ENCODE measurements around the gene SOCS4. TPM values are rescaled to one million over a fixed set of nuclear protein-coding genes. Genes with fewer than 3 reads are reported as not detected.

The SOCS4 gene
- total and polyA plus RNA-seq, 2 of the 13 experiments (the other 11 are each of a cell fraction or from before 2014, with no cell fraction given), result 4.0 to 10.0 TPM

DNA sequence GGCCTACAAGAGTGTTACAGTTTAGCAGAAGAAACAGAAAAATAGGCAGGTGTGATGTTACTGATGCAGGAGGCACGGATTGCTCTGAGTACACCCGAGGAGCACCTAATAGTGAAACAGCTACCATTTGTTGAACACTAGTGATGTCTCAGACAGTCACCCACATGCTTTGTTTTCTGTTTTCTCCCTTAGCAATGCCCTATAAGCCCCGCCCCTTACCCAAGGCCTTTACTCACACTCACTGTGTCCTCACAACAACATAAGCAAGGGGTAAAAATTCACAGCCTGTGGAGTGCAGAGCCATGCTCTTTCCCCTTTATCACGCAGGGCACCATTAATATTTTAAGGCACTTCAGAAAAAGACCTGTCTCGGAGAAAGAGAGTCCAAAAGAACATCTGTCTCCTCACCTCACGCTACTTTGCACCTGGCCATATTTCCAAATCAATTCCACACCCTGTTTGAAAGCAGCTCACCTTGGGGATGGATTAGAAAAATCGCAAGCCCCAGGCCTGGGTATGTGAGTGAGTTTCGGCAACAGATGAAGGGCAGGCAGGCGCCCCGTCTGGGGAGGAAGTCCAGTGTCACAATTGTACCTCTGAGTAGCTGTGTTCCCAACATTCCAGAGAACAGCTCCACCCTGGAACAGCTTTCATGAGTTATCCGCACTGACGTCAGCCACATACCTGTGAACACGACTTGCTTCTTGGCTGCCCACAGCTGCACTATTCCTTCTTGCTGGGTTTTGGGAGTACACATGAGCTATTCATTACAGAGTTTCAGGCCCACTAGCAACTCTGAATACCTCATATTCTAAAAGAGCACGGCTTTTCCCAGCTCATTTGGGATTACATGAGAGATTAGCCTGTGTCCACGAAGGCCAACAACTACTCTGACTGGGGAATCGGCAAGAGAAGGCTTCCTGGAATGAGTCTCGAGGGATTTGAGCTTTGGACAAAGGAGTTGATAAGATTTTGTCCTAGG is 50.4 kb downstream of the SOCS4 start (continued):
- TF ChIP-seq, protein P1, sequence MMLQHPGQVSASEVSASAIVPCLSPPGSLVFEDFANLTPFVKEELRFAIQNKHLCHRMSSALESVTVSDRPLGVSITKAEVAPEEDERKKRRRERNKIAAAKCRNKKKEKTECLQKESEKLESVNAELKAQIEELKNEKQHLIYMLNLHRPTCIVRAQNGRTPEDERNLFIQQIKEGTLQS (CRISPR knock-in tag; IDR thresholded peaks at IDR 0.05), result 0 out of 2 replicates have a peak, but pooled peaks have one; percentile 50
- TF ChIP-seq ZNF556 (CRISPR knock-in tag; IDR thresholded peaks at IDR 0.05; ENCODE audit: borderline replicate concordance) (no peak), CEBPB (IDR thresholded peaks at IDR 0.05; ENCODE audit: borderline replicate concordance, low read depth, low read length) (no peak), ZEB1 (IDR thresholded peaks at IDR 0.05; ENCODE audit: insufficient replicate concordance, low read depth) (peak; percentile 77), POLR2A (IDR thresholded peaks at IDR 0.05; ENCODE audit: insufficient read depth in 1 of 2, low read depth in 2 of 2, low read length in 2 of 2) (peak in 1 of 2 experiments; percentile 35; a peak in 1 of 4 replicates), ZFP36L2 (CRISPR knock-in tag; IDR thresholded peaks at IDR 0.05) (no peak), ZNF317 (CRISPR knock-in tag; IDR thresholded peaks at IDR 0.05) (no peak), RFX1 (IDR thresholded peaks at IDR 0.05) (peak; percentile 28; the same call in 1 of the 2 replicates), ASH2L (IDR thresholded peaks at IDR 0.05; ENCODE audit: insufficient read length, low read depth, low read length) (peak; percentile 47), ZNF619 (CRISPR knock-in tag; IDR thresholded peaks at IDR 0.05) (no peak), TEAD3 (CRISPR knock-in tag; optimal IDR thresholded peaks at IDR 0.05; ENCODE audit: borderline replicate concordance) (peak; percentile 73), ZNF777 (CRISPR knock-in tag; IDR thresholded peaks at IDR 0.05) (peak; percentile 31; the same call in 1 of the 2 replicates), NFIB (CRISPR knock-in tag; IDR thresholded peaks at IDR 0.05; ENCODE audit: borderline replicate concordance) (no peak), SRF (IDR thresholded peaks at IDR 0.05; ENCODE audit: low read depth, low read length) (no peak), CREB1 (IDR thresholded peaks at IDR 0.05) (peak; percentile 76), CREB1 (CRISPR knock-in tag; IDR thresholded peaks at IDR 0.05) (peak; percentile 67), ZNF501 (CRISPR knock-in tag; IDR thresholded peaks at IDR 0.05) (peak; percentile 24; the same call in 1 of the 2 replicates)
- TF ChIP-seq, protein P2, sequence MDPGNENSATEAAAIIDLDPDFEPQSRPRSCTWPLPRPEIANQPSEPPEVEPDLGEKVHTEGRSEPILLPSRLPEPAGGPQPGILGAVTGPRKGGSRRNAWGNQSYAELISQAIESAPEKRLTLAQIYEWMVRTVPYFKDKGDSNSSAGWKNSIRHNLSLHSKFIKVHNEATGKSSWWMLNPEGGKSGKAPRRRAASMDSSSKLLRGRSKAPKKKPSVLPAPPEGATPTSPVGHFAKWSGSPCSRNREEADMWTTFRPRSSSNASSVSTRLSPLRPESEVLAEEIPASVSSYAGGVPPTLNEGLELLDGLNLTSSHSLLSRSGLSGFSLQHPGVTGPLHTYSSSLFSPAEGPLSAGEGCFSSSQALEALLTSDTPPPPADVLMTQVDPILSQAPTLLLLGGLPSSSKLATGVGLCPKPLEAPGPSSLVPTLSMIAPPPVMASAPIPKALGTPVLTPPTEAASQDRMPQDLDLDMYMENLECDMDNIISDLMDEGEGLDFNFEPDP (CRISPR knock-in tag; conservative IDR thresholded peaks at IDR 0.05), result 0 out of 2 replicates have a peak, but pooled peaks have one; percentile 38
- TF ChIP-seq, protein P3, sequence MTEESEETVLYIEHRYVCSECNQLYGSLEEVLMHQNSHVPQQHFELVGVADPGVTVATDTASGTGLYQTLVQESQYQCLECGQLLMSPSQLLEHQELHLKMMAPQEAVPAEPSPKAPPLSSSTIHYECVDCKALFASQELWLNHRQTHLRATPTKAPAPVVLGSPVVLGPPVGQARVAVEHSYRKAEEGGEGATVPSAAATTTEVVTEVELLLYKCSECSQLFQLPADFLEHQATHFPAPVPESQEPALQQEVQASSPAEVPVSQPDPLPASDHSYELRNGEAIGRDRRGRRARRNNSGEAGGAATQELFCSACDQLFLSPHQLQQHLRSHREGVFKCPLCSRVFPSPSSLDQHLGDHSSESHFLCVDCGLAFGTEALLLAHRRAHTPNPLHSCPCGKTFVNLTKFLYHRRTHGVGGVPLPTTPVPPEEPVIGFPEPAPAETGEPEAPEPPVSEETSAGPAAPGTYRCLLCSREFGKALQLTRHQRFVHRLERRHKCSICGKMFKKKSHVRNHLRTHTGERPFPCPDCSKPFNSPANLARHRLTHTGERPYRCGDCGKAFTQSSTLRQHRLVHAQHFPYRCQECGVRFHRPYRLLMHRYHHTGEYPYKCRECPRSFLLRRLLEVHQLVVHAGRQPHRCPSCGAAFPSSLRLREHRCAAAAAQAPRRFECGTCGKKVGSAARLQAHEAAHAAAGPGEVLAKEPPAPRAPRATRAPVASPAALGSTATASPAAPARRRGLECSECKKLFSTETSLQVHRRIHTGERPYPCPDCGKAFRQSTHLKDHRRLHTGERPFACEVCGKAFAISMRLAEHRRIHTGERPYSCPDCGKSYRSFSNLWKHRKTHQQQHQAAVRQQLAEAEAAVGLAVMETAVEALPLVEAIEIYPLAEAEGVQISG (CRISPR knock-in tag; IDR thresholded peaks at IDR 0.05), result no peak
- TF ChIP-seq, protein P4, sequence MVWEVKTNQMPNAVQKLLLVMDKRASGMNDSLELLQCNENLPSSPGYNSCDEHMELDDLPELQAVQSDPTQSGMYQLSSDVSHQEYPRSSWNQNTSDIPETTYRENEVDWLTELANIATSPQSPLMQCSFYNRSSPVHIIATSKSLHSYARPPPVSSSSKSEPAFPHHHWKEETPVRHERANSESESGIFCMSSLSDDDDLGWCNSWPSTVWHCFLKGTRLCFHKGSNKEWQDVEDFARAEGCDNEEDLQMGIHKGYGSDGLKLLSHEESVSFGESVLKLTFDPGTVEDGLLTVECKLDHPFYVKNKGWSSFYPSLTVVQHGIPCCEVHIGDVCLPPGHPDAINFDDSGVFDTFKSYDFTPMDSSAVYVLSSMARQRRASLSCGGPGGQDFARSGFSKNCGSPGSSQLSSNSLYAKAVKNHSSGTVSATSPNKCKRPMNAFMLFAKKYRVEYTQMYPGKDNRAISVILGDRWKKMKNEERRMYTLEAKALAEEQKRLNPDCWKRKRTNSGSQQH (CRISPR knock-in tag; IDR thresholded peaks at IDR 0.05; ENCODE audit: low read depth), result no peak
- TF ChIP-seq, protein P5, sequence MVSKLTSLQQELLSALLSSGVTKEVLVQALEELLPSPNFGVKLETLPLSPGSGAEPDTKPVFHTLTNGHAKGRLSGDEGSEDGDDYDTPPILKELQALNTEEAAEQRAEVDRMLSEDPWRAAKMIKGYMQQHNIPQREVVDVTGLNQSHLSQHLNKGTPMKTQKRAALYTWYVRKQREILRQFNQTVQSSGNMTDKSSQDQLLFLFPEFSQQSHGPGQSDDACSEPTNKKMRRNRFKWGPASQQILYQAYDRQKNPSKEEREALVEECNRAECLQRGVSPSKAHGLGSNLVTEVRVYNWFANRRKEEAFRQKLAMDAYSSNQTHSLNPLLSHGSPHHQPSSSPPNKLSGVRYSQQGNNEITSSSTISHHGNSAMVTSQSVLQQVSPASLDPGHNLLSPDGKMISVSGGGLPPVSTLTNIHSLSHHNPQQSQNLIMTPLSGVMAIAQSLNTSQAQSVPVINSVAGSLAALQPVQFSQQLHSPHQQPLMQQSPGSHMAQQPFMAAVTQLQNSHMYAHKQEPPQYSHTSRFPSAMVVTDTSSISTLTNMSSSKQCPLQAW (CRISPR knock-in tag; IDR thresholded peaks at IDR 0.05), result peak; percentile 27; the same call in 1 of the 2 replicates
- TF ChIP-seq, protein P6, sequence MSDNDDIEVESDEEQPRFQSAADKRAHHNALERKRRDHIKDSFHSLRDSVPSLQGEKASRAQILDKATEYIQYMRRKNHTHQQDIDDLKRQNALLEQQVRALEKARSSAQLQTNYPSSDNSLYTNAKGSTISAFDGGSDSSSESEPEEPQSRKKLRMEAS (IDR thresholded peaks at IDR 0.05), result 0 out of 2 replicates have a peak, but pooled peaks have one; percentile 24
